GM19099 (cell line): ENCODE measurements around the gene SASH1.

Experiments
- POLR2A ChIP-seq: IDR thresholded peaks from 3 replicates; pipeline ENCODE4 v1.6.1; 2011; ENCODE audit warnings: low read depth; ENCODE audit not compliant: insufficient read length; ENCODE audit errors: extremely low read depth

The SASH1 gene

DNA sequence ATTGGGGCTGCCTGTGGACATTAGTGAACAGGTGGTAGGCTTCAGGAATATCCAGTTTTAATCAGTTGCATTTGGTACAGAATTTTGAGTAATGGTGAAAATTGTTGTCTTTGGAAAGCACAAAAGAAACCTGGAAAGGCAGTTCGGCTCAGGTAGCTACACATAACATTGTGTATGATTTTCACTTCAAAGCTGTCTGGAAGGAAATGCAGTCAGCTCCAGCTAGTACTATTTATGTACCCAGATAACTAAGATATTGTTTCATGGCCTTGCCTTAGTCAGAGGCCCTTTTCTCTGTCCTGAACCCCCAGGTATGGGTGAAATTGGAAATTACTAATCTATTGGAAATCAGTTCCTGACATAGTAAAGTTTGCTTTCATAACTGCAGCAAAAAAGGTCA lies 208.6 kb downstream of the SASH1 start:
- TF ChIP-seq POLR2A = no peak

DNA sequence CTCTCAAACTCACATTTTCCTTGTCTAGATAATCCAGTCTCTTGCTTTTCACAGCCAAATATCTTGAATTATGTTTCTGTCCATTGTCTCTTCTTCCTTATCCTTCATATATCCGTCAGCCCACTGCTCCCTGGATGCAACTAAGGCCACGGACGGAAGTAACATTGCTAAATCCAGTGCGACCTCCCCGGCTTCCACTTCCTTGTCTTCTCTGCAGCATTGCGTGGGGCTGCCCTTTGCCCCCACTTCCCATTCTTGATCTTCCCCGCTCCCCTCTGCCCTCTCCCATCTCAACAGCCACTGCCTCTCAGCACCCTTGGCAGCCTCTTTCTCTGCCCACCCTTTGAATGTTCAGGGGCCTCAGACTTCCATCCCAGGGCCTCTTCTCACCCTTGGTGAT lies 213.8 kb downstream of the SASH1 start:
- TF ChIP-seq POLR2A = no peak

DNA sequence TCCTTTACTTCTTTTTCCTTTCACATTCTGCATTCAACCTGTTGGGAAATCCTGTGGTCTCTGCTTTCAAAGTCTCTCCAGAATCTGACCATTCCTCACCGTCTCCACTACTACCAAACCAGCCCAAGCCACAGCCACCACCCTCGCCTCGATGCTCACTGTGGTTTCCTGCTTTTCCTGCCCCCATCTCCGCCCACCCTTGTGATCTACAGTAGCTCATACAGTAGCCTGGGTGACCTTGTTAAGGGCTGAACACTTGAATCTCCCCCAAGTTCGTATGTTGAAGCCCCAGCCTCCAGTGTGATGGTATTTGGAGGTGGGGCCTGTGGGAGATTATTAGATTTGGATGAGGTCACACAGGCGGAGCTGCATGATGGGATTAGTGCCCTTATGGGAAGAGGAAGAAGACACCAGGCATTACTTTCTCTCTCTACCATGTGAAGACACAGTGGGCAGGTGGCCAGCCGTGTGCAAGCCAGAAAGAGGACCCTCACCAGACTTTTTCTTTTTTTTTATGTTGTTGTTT lies 215.2 kb downstream of the SASH1 start:
- TF ChIP-seq POLR2A = no peak

DNA sequence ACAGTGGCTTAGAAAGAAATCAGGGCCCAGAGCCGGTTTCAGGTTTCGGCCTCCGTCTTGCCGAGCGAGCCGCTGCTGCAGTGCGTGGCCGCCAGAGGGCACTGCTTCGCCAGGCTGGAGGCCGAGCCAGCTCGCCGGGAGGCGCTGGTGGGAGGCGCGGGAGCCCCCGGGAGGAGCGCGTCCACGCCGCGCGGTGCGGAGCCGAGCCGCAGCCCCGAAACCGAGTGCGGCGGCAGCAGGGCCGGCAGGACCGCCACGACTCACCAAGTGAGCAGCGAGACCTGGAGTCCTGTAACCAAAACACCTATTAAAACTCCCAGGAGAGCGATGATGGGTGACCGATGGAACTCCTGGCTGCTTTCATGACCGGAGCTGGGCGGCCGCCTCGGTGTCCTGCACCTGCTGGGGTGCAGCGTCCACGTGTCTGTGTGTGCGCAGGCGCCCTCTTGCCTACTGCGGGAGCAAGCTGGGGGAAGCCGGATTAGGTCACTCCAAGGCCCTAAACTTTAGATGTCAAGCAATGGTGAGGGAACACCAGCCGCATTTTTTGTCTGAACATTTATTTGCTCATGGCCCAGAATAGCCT lies 217.3 kb downstream of the SASH1 start:
- TF ChIP-seq POLR2A = no peak

DNA sequence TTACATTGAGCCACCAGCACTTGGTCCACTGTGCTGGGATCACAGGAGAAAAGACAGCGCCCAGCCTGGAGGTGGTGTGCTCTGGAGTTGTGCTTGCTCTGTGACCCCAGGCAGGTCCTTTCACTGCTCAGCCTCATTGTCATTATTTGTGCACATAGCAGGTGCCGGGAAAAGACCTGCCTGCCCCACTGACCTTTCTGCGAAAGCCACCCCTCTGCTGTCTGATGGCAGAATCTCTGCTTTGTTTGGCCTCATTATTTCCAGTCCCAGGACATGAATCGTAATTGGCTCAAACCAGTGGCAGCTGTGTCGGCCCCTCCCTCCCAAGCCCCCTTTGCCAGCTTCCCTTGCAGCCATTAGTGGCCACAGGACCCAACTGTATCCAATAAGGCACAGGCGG lies 219.0 kb downstream of the SASH1 start:
- TF ChIP-seq POLR2A = no peak

DNA sequence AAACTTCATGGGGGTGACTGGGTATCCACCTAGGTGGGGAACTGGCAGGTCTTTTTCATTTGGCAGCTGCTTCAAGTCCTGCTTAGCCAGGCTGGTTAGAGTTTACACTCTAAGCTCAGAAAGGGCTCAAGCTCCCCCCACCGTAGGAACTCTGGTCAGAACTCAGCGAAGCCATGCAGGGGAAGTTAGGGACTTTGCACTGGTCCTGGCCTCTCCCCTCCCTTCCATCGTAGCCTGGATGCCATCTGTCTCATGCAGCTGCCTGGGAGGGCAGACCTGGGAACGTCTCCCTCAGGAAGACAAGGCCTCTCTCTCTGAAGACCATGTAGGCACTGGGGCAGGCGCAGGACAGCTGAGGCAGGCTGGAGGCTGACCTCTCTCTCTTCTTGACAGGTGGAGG lies 220.4 kb downstream of the SASH1 start:
- TF ChIP-seq POLR2A = no peak

DNA sequence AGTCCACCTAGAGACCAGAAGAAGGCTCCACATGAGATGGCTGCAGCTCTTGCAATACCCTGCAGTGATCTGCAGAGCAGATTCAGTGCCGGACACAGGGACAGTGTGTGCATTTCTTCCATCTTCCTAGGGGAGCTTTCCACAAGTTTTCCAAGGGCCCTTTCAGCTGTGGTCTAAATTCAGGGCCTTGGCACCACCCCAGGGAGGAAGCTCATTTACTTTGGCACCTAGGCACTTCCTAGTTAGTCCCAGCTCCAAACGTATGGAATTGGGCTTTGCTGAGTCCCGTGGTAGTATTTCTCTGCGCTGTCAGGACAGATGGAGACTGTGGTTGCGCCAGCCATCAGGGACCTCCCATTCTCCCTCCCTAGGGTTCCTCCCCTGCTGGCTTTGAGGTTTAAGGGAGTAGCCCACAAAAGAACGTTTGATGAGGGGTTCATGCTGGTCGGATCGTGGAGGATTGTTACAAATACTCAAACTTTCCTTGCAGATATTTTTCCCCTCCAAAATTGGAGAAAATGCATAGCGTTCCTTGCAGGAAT lies 221.9 kb downstream of the SASH1 start:
- no peak for TF ChIP-seq POLR2A

DNA sequence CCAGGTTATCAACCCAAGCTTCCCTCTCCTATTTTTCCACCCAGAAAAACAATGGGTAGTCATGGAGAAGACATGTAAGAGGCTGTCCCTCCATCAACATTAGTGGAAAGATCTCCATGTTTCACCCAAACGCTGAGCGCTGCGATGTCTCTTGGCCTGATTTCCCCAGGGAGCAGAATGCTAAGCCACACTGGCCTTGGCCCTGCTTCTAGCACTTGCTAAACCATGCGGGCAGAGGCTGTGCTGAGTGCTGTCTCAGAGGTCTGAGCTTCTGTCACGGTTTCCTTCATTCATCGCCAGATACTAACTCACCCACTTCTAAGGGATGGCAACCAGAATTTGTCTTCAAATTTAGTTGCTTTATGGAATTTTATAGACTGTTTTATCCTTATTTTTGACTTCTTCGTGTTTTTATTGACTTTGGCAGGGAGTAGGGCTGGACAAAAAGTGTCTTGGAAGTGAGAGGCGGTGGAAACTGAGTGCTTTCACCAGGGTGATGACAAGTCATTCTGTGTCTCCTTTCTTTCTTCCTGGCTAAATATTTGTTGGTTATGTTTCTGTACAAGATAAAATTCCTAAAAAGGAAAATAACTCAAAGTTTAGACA lies 222.8 kb downstream of the SASH1 start:
- TF ChIP-seq POLR2A = no peak

DNA sequence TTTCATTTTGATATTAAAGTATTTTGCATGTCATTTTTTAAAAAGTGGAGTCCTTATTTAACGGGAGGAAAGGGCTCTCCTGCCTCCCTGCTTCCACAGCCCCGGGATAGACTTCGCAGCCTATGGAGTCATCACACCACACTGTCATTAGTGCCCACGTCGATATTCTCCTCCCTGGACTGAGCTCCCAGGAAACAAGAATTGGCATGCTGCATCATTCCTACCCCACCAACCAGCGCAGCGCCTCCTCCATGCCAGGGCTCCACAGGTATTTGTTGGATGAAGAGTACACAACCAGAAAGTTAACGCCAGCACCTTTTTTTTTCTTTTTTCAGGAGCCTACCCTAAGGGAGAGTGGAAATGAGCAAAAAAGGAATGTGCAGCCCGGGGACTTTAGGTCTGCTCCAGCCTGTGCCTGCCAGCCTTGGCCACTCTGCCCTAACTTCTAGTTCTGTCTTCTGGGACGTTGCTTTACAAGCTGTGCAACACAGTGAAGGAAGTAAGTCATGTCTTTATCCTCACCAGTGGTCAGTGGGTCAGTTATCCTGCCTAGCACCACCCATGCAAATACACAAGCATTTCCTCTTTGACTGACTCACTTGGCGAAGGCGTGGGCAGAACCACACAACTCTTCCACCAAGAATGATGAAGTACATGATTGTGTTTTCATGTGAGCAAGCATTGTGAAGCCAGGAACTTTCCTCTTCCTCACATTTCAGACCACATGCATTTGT lies 223.5 kb downstream of the SASH1 start:
- no peak for TF ChIP-seq POLR2A

DNA sequence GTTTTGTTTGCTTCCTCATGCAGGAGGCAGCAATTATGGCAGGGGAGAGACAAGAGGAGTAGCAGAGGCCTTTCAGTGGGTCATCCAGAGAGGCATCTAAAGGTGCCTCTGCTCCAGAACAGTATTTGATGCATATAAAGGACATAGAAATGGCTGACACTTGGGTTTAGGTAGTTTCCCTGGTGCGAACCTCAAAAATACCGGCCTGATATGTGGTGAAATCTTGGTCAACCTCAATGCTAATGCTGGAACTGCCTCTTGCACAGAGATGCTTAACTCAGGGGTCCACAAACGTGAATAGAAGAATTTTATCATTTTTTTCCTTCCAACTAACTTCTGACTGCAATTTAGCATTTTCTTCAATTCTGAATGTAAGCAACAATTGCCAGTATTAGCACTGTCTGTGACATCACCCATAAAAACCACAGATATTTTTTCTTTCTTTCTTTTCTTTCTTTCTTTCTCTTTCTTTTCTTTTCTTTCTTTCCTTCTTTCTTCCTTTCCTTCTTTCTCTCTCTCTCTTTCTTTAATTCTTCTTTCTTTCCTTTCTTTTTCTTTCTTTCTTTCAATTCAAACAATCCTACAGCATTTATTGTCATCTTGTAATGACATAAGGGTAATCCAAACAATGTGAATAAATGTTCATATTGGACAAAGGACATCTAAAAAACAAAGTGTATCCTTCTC lies 224.2 kb downstream of the SASH1 start:
- TF ChIP-seq POLR2A = no peak

DNA sequence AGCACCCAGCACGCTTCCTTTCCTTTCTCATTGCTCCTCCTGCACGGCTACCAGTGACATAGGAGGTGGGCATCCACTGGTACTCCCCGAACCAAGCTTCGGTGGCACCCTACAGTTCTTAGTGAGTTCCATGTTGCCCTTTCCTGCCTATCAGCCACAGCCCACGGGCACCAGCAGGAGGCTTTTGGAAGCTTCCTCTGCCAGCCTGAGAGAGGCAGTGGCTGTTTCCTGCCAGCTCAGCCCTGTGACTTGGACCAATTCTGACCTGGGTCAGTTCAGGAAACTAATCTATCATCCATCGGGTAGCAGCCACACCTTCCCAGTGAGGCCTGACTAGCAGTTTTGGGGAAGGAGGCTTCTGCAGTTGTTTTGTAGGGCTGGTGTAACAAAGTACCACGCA lies 227.8 kb downstream of the SASH1 start:
- no peak for TF ChIP-seq POLR2A

DNA sequence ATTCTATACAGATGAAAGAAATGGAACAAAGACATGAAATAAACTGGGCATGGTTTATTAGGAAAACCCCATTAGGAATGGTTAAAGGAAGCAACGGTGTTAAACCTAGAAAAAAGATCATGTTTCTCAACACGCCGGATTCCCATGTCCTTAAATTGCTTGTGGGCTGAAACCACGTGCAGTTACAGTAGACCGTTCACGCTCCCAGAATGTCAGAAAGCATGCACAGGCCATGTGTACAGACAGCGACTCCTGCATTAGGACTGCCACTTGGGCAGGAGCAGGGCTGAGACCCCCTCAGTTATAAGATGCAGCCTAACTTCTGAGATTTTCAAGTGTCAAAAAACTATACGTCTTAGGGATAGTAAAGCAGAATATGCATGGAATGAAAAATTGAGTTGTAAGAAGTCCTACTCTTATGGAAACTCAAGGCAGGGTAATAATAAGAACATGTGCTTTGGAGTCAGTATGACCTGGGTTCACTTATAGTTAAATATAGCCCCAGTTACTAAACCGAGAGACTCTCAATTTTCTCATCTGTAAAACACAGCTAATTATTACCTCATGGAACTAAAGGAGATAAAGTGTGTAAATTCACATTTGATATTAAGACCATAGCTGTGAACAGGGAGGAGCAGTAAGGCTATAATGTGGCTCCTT lies 230.2 kb downstream of the SASH1 start:
- no peak for TF ChIP-seq POLR2A

DNA sequence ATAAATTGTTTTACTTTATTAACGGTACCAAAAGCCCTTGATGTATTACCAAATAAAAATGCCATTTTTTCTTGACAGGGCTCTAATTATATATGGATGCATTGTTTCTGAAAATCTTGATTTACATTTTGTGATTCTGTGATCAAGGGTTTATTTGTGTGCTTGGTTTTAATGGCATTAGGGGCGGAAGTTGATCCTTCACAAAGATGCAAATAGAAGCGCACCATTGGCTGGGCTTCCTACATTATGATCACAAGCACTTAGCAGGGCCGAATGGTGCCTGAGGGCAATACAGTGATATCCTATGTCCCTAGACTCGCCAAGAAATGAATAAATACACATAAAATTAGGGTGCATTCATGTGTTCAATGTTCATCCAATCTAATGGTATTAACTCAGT lies 231.3 kb downstream of the SASH1 start:
- TF ChIP-seq POLR2A = no peak

DNA sequence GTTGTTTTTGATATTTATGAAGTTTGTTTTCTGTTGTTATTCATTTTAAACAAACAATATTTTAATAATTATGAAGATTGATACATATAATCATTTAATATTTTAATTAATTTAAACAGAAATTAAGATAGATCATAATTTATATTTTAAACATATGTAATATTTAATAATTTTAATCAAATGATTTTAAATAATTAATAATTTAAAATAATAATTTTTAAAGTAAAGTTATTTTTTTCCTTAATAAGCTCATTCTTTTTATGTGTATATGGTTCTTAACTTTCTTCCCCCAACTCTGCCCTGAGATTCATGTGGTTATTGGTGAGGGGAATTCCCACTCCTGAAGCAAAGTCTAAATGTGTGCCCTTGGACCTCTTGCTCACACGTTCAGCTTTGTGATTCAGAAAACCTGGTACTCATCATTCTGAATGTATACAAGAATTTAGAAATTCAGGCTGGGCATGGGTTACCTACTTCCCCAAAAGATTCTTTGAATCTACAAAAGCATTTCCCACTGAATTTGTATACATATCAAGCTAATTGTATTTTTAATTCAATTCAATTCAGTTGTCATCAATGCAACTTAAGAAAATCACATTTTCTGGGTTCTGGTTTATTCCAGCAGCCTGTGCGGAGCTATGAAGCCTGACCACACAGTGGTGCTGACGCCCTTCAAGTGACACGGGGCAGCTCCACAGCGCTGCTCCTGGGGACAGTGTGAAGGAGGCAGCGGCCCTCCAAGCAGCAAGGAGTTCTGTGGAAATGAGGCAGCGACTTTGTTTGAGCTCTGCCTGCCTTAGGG lies 235.2 kb downstream of the SASH1 start:
- no peak for TF ChIP-seq POLR2A
